ENCODE data around the gene FNDC11.
"Not testable (repeated sequence)": the region's sequence is repeated elsewhere in the genome, so short reads cannot be mapped to it uniquely, and the experiment has no call there.

FNDC11 gene

DNA sequence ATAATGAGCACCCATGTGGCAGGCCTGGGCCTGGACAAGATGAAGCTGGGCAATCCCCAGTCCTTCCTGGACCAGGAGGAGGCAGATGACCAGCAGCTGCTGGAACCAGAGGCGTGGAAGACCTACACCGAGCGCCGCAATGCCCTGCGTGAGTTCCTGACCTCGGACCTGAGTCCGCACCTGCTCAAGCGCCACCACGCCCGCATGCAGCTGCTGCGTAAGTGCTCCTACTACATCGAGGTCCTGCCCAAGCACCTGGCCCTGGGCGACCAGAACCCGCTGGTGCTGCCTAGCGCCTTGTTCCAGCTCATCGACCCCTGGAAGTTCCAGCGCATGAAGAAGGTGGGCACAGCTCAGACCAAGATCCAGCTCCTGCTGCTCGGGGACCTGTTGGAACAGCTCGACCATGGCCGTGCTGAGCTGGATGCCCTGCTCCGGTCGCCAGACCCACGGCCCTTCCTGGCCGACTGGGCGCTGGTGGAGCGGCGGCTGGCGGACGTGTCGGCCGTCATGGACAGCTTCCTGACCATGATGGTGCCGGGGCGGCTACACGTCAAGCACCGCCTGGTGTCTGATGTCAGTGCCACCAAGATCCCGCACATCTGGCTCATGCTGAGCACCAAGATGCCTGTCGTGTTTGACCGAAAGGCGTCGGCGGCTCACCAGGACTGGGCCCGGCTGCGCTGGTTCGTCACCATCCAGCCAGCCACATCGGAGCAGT, 1.9 kb downstream of the FNDC11 start:
- Histone ChIP-seq H3K4me3 (ENCODE audit: low read length) (no peak overlapping the region), H2BK120ac (ENCODE audit: low read depth, low read length) (no peak overlapping the region), H4K8ac (ENCODE audit: low read depth, low read length) (no peak overlapping the region), H3K27ac (ENCODE audit: low read depth, low read length) (no peak overlapping the region), H3K4ac (ENCODE audit: low read depth, low read length) (no peak overlapping the region), H3K79me1 (ENCODE audit: low read length) (no peaks in the 10 kb centered on the region), H2BK15ac (replicated peaks; ENCODE audit: low read depth) (no peak overlapping the region), H3K4me1 (ENCODE audit: control insufficient read depth, low read depth, low read length) (peaks cover 2% of the 10 kb centered on the region), H3K79me2 (ENCODE audit: control insufficient read depth, insufficient read depth, low read length) (no peaks in the 10 kb centered on the region), H3K23ac (ENCODE audit: low read length) (no peak overlapping the region), H3K27me3 (ENCODE audit: insufficient read depth, low read length, poor library complexity) (no peaks in the 10 kb centered on the region), H4K5ac (ENCODE audit: low read length) (no peak overlapping the region), H2BK5ac (ENCODE audit: low read length) (no peak overlapping the region), H3K18ac (ENCODE audit: low read length) (no peak overlapping the region), H3K4me2 (ENCODE audit: low read length) (no peak overlapping the region), H3K56ac (ENCODE audit: low read length) (no peak overlapping the region), H3K9ac (ENCODE audit: low read length) (no peak overlapping the region), H2AK5ac (ENCODE audit: low read length) (no peak overlapping the region), H3K36me3 (ENCODE audit: control insufficient read depth, insufficient read depth, low read length) (no peaks in the 10 kb centered on the region)
- no peak for DNase-seq
- WGBS (ENCODE audit: extremely low coverage, insufficient coverage, low lambda C conversion rate) = no CpG with 5 or more reads among the region's 45 CpGs

DNA sequence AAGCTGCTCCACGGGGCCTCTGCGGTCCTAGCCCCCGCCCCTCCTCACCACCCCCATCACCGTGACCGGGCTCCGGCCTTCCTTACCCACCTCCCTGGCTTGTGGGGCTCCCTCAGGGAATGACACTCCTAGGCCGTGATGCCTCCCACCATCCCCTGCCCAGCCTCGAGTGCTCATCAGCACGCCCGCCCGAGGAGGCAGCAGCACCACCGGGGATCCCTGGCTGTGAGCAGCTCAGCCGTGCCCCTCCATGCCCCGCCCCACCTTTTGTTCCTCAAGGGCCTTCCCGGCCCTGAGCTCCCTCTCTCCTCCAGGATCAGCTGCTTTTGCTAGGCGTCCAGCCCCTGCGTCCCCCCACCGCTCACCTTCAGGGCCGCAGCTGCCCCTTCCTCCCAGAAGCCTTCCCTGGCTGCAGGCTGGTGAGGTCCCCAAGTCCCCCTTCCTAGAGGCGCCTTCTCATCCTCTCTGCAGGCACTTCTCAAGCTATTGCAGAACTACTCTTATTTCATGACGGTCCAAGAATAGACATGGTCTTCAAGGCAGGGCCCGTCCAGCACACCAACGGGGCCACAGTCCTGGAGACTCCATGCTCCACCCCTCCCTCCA, 3.0 kb downstream of the FNDC11 start:
- Histone ChIP-seq H3K4ac (ENCODE audit: low read depth, low read length) (no peak overlapping the region), H3K79me2 (ENCODE audit: control insufficient read depth, insufficient read depth, low read length) (no peaks in the 10 kb centered on the region), H3K4me1 (ENCODE audit: control insufficient read depth, low read depth, low read length) (peaks cover 2% of the 10 kb centered on the region), H3K27ac (ENCODE audit: low read depth, low read length) (no peak overlapping the region), H3K23ac (ENCODE audit: low read length) (no peak overlapping the region), H2AK5ac (ENCODE audit: low read length) (no peak overlapping the region), H3K9ac (ENCODE audit: low read length) (no peak overlapping the region), H2BK120ac (ENCODE audit: low read depth, low read length) (no peak overlapping the region), H3K36me3 (ENCODE audit: control insufficient read depth, insufficient read depth, low read length) (no peaks in the 10 kb centered on the region), H2BK15ac (replicated peaks; ENCODE audit: low read depth) (no peak overlapping the region), H4K8ac (ENCODE audit: low read depth, low read length) (no peak overlapping the region), H3K79me1 (ENCODE audit: low read length) (no peaks in the 10 kb centered on the region), H2BK5ac (ENCODE audit: low read length) (no peak overlapping the region), H3K27me3 (ENCODE audit: insufficient read depth, low read length, poor library complexity) (no peaks in the 10 kb centered on the region), H3K4me2 (ENCODE audit: low read length) (no peak overlapping the region), H3K18ac (ENCODE audit: low read length) (no peak overlapping the region), H3K56ac (ENCODE audit: low read length) (no peak overlapping the region), H3K4me3 (ENCODE audit: low read length) (no peak overlapping the region), H4K5ac (ENCODE audit: low read length) (no peak overlapping the region)
- DNase-seq = no peak
- WGBS (ENCODE audit: extremely low coverage, insufficient coverage, low lambda C conversion rate) = no CpG with 5 or more reads among the region's 23 CpGs

DNA sequence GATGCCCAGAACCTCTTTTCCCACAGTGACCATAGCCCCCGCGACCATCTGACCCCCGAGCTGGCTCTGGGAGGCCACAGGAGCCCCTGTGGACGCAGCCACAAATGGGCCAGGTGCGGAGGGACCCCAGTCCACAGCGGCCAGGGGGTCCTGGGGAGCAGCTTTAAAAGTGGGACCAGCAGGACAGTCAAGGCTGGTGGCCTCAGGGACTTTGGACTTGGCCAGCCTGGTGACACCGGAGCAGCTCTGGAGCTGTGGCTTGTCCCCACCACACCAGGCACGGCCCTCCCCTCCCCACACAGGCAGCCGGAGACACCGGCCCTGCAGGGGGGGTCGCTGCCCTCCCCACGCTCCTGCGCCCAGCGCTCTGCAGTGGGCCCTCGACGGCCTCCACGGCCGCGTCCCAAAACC, 3.5 kb downstream of the FNDC11 start:
- Histone ChIP-seq H3K27ac (ENCODE audit: low read depth, low read length) (no peak overlapping the region), H3K27me3 (ENCODE audit: insufficient read depth, low read length, poor library complexity) (no peaks in the 10 kb centered on the region)
- WGBS (ENCODE audit: extremely low coverage, insufficient coverage, low lambda C conversion rate) = no CpG with 5 or more reads among the region's 19 CpGs

DNA sequence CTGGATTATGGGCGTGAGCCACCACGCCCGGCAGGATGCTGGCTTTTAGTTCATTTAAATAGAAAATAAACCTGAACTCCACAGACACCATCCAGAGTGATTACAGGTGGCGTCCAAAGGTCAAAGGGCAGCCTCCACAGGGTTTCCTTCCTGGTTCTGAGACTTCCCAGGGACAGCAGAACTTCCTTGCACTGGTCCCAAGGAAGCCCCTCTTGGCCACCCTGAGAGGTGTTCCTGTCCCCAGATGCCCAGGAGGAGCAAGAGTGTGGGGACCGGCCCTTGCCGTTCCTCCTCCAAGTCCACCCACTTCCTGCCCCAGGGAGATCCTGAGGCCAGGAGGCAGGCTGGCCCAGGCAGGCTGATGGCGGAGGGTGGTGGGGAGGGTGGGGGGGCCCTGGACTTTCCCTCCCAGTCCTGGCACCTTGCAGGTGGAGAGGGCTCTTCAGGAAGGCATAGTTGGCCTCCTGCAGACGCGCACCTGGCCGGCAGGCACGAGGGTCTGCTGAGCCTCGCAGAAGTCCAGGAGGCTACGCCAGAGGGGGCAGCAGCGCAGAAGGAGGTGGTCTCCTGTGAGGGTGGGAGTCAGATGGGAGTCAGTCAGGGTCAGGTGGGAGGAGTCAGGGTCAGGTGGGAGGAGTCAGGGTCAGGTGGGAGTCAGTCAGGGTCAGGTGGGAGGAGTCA, 5.0 kb downstream of the FNDC11 start:
- Histone ChIP-seq H3K18ac (ENCODE audit: low read length) (no peak overlapping the region), H3K27ac (ENCODE audit: low read depth, low read length) (no peak overlapping the region), H3K79me2 (ENCODE audit: control insufficient read depth, insufficient read depth, low read length) (no peaks in the 10 kb centered on the region), H3K79me1 (ENCODE audit: low read length) (no peaks in the 10 kb centered on the region), H3K4ac (ENCODE audit: low read depth, low read length) (no peak overlapping the region), H2BK15ac (replicated peaks; ENCODE audit: low read depth) (no peak overlapping the region), H3K23ac (ENCODE audit: low read length) (no peak overlapping the region), H3K9ac (ENCODE audit: low read length) (no peak overlapping the region), H3K27me3 (ENCODE audit: insufficient read depth, low read length, poor library complexity) (no peaks in the 10 kb centered on the region), H2BK5ac (ENCODE audit: low read length) (no peak overlapping the region), H2BK120ac (ENCODE audit: low read depth, low read length) (no peak overlapping the region), H4K5ac (ENCODE audit: low read length) (no peak overlapping the region), H3K4me1 (ENCODE audit: control insufficient read depth, low read depth, low read length) (no peaks in the 10 kb centered on the region), H3K36me3 (ENCODE audit: control insufficient read depth, insufficient read depth, low read length) (no peaks in the 10 kb centered on the region), H3K4me2 (ENCODE audit: low read length) (no peak overlapping the region), H3K4me3 (ENCODE audit: low read length) (no peak overlapping the region), H4K8ac (ENCODE audit: low read depth, low read length) (no peak overlapping the region), H3K56ac (ENCODE audit: low read length) (no peak overlapping the region), H2AK5ac (ENCODE audit: low read length) (no peak overlapping the region)
- no peak for DNase-seq
- no CpG with 5 or more reads among the region's 14 CpGs for WGBS (ENCODE audit: extremely low coverage, insufficient coverage, low lambda C conversion rate)

More for the DNA sequence above, 3.5 kb downstream of the FNDC11 start:
- Histone ChIP-seq H3K4ac (ENCODE audit: low read depth, low read length) (no peak overlapping the region), H3K4me1 (ENCODE audit: control insufficient read depth, low read depth, low read length) (peaks cover 2% of the 10 kb centered on the region), H4K5ac (ENCODE audit: low read length) (no peak overlapping the region), H4K8ac (ENCODE audit: low read depth, low read length) (no peak overlapping the region), H3K4me3 (ENCODE audit: low read length) (no peak overlapping the region), H2BK120ac (ENCODE audit: low read depth, low read length) (no peak overlapping the region), H2BK15ac (replicated peaks; ENCODE audit: low read depth) (no peak overlapping the region), H2BK5ac (ENCODE audit: low read length) (no peak overlapping the region), H3K56ac (ENCODE audit: low read length) (no peak overlapping the region), H3K18ac (ENCODE audit: low read length) (no peak overlapping the region), H2AK5ac (ENCODE audit: low read length) (no peak overlapping the region), H3K9ac (ENCODE audit: low read length) (no peak overlapping the region), H3K4me2 (ENCODE audit: low read length) (no peak overlapping the region), H3K79me2 (ENCODE audit: control insufficient read depth, insufficient read depth, low read length) (no peaks in the 10 kb centered on the region), H3K23ac (ENCODE audit: low read length) (no peak overlapping the region), H3K36me3 (ENCODE audit: control insufficient read depth, insufficient read depth, low read length) (no peaks in the 10 kb centered on the region), H3K79me1 (ENCODE audit: low read length) (no peaks in the 10 kb centered on the region)
- DNase-seq = no peak

DNA sequence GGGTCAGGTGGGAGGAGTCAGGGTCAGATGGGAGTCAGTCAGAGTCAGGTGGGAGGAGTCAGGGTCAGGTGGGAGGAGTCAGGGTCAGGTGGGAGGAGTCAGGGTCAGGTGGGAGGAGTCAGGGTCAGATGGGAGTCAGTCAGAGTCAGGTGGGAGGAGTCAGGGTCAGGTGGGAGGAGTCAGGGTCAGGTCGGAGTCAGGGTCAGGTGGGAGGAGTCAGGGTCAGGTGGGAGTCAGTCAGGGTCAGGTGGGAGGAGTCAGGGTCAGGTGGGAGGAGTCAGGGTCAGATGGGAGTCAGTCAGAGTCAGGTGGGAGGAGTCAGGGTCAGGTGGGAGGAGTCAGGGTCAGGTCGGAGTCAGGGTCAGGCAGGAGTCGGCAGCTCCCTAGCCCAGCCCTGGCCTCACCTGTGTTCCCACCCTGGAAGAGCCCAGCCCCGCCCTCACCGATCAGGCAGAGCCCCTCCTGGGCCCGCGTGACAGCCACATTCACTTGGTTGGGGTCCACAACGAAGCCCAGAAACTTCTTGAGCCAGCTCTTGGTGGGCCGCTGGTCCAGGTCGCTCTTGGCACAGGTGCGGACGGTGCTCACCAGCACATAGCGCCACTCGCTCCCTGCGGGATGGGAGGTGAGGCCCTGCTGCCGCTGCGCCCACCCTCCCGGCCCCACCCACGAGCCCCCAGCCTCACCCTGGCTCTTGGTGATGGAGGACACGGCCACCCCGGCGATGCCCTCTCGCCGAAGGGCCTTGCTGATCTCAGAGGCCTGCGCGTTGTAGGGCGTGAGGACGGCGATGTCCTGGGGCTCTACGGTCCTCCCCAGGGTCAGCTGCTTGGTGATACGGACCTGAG, 5.8 kb downstream of the FNDC11 start:
- H3K27ac ChIP-seq (ENCODE audit: low read depth, low read length); H4K5ac ChIP-seq (ENCODE audit: low read length); H3K4me1 ChIP-seq (ENCODE audit: control insufficient read depth, low read depth, low read length); H2AK5ac ChIP-seq (ENCODE audit: low read length); H4K8ac ChIP-seq (ENCODE audit: low read depth, low read length); H3K9ac ChIP-seq (ENCODE audit: low read length); H3K56ac ChIP-seq (ENCODE audit: low read length); H3K79me2 ChIP-seq (ENCODE audit: control insufficient read depth, insufficient read depth, low read length); H3K18ac ChIP-seq (ENCODE audit: low read length); H2BK15ac ChIP-seq (replicated peaks; ENCODE audit: low read depth); H3K4me3 ChIP-seq (ENCODE audit: low read length); H3K27me3 ChIP-seq (ENCODE audit: insufficient read depth, low read length, poor library complexity); H3K79me1 ChIP-seq (ENCODE audit: low read length); DNase-seq; H2BK120ac ChIP-seq (ENCODE audit: low read depth, low read length); H3K36me3 ChIP-seq (ENCODE audit: control insufficient read depth, insufficient read depth, low read length); H3K4me2 ChIP-seq (ENCODE audit: low read length); H2BK5ac ChIP-seq (ENCODE audit: low read length); H3K4ac ChIP-seq (ENCODE audit: low read depth, low read length); H3K23ac ChIP-seq (ENCODE audit: low read length): not testable (repeated sequence)
- WGBS (ENCODE audit: extremely low coverage, insufficient coverage, low lambda C conversion rate) = no CpG with 5 or more reads among the region's 31 CpGs
